ENCODE measurements around the gene TNXB.

DNA sequence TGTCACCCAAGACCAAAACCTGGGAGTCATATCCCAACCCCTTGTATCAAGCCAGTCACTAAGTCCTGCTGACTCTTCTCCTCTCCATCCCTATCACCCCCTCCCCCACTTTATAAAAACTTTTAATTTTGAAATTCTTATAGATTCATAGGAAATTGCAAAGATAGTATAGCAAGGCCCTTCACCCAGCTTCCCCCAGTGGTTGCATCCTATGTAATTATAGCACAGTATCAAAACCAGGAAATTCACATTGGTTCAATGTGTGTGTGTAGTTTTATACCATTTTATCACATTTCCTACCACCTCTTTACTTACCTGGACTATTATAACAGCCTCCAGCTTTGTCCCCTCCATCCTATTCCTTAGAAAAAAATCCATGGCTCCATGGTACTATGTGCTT is 48.9 kb upstream of the TNXB start:
- TF ChIP-seq CTCF (IDR thresholded peaks at IDR 0.05) (no peak), POLR2A (IDR thresholded peaks at IDR 0.05; ENCODE audit: low read depth) (no peak), EP300 (IDR thresholded peaks at IDR 0.05) (no peak)

Data from esophagus muscularis mucosa (tissue), 4 donors.